AG09319 (cell line): Measurements from ENCODE around the gene IAH1.

Experiments used
- DNase-seq: peaks from one replicate; pipeline ENCODE4 v3.0.0-alpha.2; 2010; ENCODE audit warnings: low read depth; ENCODE audit errors: extremely low read depth
- TF ChIP-seq, protein P1 (sequence below): IDR thresholded peaks from 2 replicates; pipeline ENCODE4 v1.5.1; 2011; ENCODE audit warnings: low read depth, mild to moderate bottlenecking, inconsistent platforms, low read length, moderate library complexity

IAH1 gene

DNA sequence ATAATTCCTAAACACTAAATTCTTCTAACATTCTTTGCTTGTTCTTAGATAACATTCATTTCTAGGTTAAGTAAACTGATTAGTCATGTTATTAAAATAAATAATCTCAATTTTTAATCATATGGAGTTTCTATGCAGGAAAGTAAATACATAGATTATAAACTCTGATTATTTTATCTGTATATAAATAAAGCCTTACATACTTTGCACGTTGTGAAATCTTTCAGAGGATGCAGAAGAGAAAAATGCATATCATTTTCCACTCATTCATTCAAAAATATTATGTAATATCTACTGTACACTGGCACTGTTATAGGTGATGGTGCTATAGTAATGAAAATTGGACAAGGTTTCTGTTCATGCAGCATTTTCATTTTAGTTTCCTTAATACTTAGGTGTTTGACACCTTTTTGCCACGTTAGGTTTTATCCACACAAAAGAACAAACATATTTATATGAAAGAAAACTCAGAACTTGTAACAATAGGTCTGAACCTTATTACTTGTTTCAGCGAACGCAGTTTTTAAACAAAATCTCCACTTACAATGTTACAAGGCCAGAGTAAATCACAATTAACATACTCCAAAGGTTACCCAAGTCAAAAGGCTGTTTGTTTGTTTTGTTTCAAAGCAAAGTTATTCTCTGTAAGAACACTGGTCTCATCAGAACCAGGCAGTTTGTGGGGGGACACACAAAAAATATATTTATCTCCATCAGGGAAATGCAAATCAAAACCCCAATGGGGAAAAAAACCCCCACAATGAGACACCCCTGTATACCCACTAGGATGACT lies 53.8 kb downstream of the IAH1 start:
- DNase-seq, result no peak
- TF ChIP-seq, protein P1, sequence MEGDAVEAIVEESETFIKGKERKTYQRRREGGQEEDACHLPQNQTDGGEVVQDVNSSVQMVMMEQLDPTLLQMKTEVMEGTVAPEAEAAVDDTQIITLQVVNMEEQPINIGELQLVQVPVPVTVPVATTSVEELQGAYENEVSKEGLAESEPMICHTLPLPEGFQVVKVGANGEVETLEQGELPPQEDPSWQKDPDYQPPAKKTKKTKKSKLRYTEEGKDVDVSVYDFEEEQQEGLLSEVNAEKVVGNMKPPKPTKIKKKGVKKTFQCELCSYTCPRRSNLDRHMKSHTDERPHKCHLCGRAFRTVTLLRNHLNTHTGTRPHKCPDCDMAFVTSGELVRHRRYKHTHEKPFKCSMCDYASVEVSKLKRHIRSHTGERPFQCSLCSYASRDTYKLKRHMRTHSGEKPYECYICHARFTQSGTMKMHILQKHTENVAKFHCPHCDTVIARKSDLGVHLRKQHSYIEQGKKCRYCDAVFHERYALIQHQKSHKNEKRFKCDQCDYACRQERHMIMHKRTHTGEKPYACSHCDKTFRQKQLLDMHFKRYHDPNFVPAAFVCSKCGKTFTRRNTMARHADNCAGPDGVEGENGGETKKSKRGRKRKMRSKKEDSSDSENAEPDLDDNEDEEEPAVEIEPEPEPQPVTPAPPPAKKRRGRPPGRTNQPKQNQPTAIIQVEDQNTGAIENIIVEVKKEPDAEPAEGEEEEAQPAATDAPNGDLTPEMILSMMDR, result no peak

DNA sequence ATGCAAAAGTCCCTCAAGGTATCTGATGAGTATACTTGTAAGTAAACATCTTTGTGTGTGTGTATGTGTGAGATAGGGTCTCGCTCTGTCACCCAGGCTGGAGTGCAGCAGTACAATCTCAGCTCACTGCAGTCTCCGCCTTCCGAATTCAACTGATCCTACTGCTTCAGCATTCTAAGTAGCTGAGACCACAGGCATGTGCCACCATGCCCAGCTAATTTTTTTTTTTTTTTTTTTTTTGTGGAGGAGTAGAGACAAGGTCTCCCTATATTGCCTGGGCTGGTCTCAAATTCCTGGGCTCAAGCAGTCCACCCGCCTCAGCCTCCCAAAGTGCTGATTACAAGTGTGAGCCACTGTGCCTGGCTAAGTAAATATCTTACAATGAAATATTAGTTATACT lies 58.1 kb downstream of the IAH1 start:
- no peak for DNase-seq
- TF ChIP-seq, protein P1, result no peak

DNA sequence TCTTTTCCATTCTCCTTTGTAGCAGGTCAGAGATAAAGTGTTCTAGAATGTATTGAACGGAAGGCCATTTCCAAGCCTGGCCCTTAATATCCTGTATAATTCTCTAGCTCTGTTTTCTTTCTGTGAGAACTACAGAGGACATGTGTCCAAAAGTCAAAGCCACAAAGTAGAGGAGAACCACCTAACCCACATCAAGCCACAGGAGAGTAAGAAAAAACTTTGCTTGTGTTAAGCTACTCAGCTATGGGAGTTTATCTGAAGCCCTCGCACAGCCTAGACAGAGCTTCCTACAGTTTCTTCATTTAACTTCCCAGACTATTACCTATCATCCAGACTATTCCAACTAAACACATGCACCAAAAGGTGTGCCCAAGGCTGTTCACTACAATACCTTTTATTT lies 59.3 kb downstream of the IAH1 start:
- TF ChIP-seq, protein P1, result no peak
- no peak for DNase-seq

DNA sequence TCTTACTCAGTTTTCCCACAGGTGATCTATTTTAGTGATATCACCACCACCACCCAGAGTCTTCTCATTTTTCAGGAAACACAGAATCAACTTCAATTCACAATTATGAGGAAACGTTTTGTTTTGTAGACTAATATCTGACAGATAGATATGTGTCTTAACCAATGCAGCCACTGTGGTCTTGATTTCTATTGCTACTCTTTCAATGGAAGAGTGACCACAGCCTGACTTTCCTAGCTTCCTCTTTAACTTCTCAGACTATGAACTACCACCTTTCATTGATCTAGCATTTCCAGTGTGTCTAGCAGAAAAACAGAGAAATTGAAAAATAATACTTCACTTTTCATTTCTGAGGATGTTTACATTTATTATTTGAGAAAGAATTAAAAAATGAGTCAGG lies 60.8 kb downstream of the IAH1 start:
- DNase-seq, result no peak
- TF ChIP-seq, protein P1, result no peak

DNA sequence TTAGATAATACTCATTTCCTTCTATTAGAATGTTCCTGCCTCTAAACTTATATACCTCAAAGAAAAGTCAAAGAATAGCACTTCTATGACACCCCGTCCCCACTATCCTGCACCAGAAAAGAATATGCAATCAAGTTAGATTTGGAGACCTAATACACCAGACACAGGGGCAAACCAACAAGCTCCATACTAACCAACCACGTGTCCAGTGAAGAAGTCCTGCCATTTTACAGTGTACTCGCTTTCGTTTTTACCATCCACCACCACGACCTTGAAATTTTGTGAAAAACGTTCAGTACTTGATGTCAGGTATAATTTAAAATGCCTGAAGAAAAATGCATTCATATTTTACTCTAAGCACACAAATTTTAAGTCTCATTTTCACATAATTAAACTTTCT lies 62.2 kb downstream of the IAH1 start:
- TF ChIP-seq, protein P1, result no peak
- DNase-seq, result no peak

DNA sequence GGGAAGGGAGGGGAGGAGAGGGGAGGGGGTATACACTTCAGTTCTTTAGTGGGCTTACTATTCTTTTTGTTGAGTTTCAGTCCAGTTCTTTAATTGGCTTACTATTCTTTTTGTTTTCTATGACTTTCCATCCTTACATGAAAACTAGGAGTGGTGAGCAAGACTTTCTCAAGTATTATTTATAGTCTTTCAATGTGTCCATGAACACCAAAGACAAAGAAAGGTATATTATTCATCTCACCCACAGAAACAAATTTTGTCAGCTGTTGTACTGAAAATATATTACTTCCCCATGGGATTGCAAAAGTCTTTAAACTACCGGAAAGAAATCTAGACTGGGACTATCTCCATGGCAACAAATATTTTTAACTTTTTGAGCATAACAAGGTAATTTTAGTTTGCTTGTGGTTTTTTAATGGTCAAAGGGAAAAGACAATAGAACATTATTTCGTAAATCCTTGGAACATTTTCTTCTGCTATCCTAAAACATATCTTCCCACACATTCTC lies 63.7 kb downstream of the IAH1 start:
- DNase-seq, result peak; percentile 73
- TF ChIP-seq, protein P1, result no peak
